ENCODE measurements around the gene SLC26A9.
A peak's percentile ranks its signal among the peaks of the same experiment; 100 is the strongest.

The SLC26A9 gene

GRCh38 chr1:205936311-205936710 is 6.9 kb downstream of the SLC26A9 start:
- TF ChIP-seq JUND (IDR thresholded peaks at IDR 0.05; ENCODE audit: low read depth) = no peak
- no peak for DNase-seq (ENCODE audit: low read depth in 1 of 2, low spot score in 1 of 2)
- in situ Hi-C loops (cut with HindIII; ENCODE audit: low pct_unique_long_range_greater_than_20kb, low sequenced_read_pairs) = no loop called here

GRCh38 chr1:205935869-205936268 is 7.4 kb downstream of the SLC26A9 start:
- in situ Hi-C loops (cut with HindIII; ENCODE audit: low pct_unique_long_range_greater_than_20kb, low sequenced_read_pairs) = no loop called here
- no peak for DNase-seq (ENCODE audit: low read depth in 1 of 2, low spot score in 1 of 2)
- TF ChIP-seq JUND (IDR thresholded peaks at IDR 0.05; ENCODE audit: low read depth) = no peak

- in situ Hi-C loops (cut with HindIII; ENCODE audit: low pct_unique_long_range_greater_than_20kb, low sequenced_read_pairs) = no loop called here
- peak in 1 of 2 experiments; percentile 65 for DNase-seq (ENCODE audit: low read depth in 1 of 2, low spot score in 1 of 2)
- TF ChIP-seq JUND (IDR thresholded peaks at IDR 0.05; ENCODE audit: low read depth) = no peak
These were observed 8.5 kb downstream of the SLC26A9 start for GRCh38 chr1:205934788-205935187.

- no peak for TF ChIP-seq JUND (IDR thresholded peaks at IDR 0.05; ENCODE audit: low read depth)
- no peak for DNase-seq (ENCODE audit: low read depth in 1 of 2, low spot score in 1 of 2)
- in situ Hi-C loops (cut with HindIII; ENCODE audit: low pct_unique_long_range_greater_than_20kb, low sequenced_read_pairs) = no loop called here
These were observed 9.3 kb downstream of the SLC26A9 start for GRCh38 chr1:205933671-205934618.

- TF ChIP-seq JUND (IDR thresholded peaks at IDR 0.05; ENCODE audit: low read depth) = no peak
These were observed 10.5 kb downstream of the SLC26A9 start for GRCh38 chr1:205932776-205933175.

GRCh38 chr1:205930799-205931281 is 12.4 kb downstream of the SLC26A9 start:
- TF ChIP-seq JUND (IDR thresholded peaks at IDR 0.05; ENCODE audit: low read depth) = no peak
- DNase-seq (ENCODE audit: low read depth in 1 of 2, low spot score in 1 of 2) = no peak
- in situ Hi-C loops (cut with HindIII; ENCODE audit: low pct_unique_long_range_greater_than_20kb, low sequenced_read_pairs) = no loop called here

More at GRCh38 chr1:205932776-205933175, 10.5 kb downstream of the SLC26A9 start:
- no peak for DNase-seq (ENCODE audit: low read depth in 1 of 2, low spot score in 1 of 2)
- in situ Hi-C loops (cut with HindIII; ENCODE audit: low pct_unique_long_range_greater_than_20kb, low sequenced_read_pairs) = no loop called here

GRCh38 chr1:205930195-205930577 is 13.1 kb downstream of the SLC26A9 start:
- no peak for TF ChIP-seq JUND (IDR thresholded peaks at IDR 0.05; ENCODE audit: low read depth)
- in situ Hi-C loops (cut with HindIII; ENCODE audit: low pct_unique_long_range_greater_than_20kb, low sequenced_read_pairs) = no loop called here
- DNase-seq (ENCODE audit: low read depth in 1 of 2, low spot score in 1 of 2) = no peak

GRCh38 chr1:205929496-205930194 is 13.6 kb downstream of the SLC26A9 start:
- in situ Hi-C loops (cut with HindIII; ENCODE audit: low pct_unique_long_range_greater_than_20kb, low sequenced_read_pairs) = no loop called here
- DNase-seq (ENCODE audit: low read depth in 1 of 2, low spot score in 1 of 2) = no peak
- no peak for TF ChIP-seq JUND (IDR thresholded peaks at IDR 0.05; ENCODE audit: low read depth)

- DNase-seq (ENCODE audit: low read depth in 1 of 2, low spot score in 1 of 2) = no peak
- in situ Hi-C loops (cut with HindIII; ENCODE audit: low pct_unique_long_range_greater_than_20kb, low sequenced_read_pairs) = no loop called here
- TF ChIP-seq JUND (IDR thresholded peaks at IDR 0.05; ENCODE audit: low read depth) = no peak
These were observed 14.9 kb downstream of the SLC26A9 start for GRCh38 chr1:205928317-205928716.

- no peak for TF ChIP-seq JUND (IDR thresholded peaks at IDR 0.05; ENCODE audit: low read depth)
- in situ Hi-C loops (cut with HindIII; ENCODE audit: low pct_unique_long_range_greater_than_20kb, low sequenced_read_pairs) = no loop called here
- DNase-seq (ENCODE audit: low read depth in 1 of 2, low spot score in 1 of 2) = no peak
These were observed 15.6 kb downstream of the SLC26A9 start for GRCh38 chr1:205927676-205928075.

GRCh38 chr1:205927247-205927646 is 16.0 kb downstream of the SLC26A9 start:
- no peak for TF ChIP-seq JUND (IDR thresholded peaks at IDR 0.05; ENCODE audit: low read depth)
- no peak for DNase-seq (ENCODE audit: low read depth in 1 of 2, low spot score in 1 of 2)
- in situ Hi-C loops (cut with HindIII; ENCODE audit: low pct_unique_long_range_greater_than_20kb, low sequenced_read_pairs) = no loop called here

- TF ChIP-seq JUND (IDR thresholded peaks at IDR 0.05; ENCODE audit: low read depth) = no peak
- in situ Hi-C loops (cut with HindIII; ENCODE audit: low pct_unique_long_range_greater_than_20kb, low sequenced_read_pairs) = no loop called here
- DNase-seq (ENCODE audit: low read depth in 1 of 2, low spot score in 1 of 2) = no peak
These were observed 16.6 kb downstream of the SLC26A9 start for GRCh38 chr1:205926636-205927035.

GRCh38 chr1:205926213-205926612 is 17.0 kb downstream of the SLC26A9 start:
- in situ Hi-C loops (cut with HindIII; ENCODE audit: low pct_unique_long_range_greater_than_20kb, low sequenced_read_pairs) = no loop called here
- no peak for DNase-seq (ENCODE audit: low read depth in 1 of 2, low spot score in 1 of 2)
- TF ChIP-seq JUND (IDR thresholded peaks at IDR 0.05; ENCODE audit: low read depth) = no peak
